ENCODE results near the gene TJP3.

The TJP3 gene

DNA sequence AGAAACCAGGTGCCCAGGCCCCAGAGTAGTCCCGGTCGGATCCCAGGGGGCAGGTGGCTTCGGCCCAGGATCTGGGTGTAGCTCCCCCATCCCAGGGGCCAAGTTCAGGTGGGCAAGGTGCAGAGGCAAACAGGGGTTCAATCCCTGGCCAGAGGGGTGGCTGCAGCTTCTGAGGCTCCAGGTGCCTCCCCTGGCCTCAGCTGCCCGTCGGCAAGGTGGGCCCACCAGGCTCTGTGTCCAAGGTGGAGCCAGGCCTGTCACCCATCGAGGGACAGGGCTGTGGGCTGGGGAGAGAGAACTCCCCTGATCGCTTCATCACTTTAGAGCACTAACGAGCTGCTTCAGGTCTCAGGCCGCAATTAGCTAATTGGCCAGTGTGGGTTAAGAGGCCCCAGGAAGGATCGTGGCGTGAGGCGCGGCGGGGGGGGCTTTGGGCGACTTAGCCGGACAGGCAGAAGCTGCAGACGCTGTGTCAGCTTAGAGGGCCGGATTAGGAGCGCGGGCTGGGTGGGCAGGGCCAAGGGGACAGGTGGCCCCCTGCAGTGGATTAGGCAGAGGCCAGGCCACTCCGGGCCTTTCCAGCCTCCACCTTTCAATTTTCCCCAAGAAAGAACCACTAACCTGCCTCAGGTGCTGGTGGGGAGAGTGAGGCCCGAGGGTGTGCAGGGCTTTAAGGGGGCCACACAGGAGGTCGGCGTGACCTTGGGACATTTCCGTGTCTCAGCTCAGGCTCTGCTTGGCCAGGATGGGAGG lies 66.6 kb downstream of the TJP3 start:
- TF ChIP-seq TCF12 (IDR thresholded peaks at IDR 0.05; ENCODE audit: low read depth): no peak
- TF ChIP-seq TEAD4 (IDR thresholded peaks at IDR 0.05): no peak
- TF ChIP-seq, protein P1, sequence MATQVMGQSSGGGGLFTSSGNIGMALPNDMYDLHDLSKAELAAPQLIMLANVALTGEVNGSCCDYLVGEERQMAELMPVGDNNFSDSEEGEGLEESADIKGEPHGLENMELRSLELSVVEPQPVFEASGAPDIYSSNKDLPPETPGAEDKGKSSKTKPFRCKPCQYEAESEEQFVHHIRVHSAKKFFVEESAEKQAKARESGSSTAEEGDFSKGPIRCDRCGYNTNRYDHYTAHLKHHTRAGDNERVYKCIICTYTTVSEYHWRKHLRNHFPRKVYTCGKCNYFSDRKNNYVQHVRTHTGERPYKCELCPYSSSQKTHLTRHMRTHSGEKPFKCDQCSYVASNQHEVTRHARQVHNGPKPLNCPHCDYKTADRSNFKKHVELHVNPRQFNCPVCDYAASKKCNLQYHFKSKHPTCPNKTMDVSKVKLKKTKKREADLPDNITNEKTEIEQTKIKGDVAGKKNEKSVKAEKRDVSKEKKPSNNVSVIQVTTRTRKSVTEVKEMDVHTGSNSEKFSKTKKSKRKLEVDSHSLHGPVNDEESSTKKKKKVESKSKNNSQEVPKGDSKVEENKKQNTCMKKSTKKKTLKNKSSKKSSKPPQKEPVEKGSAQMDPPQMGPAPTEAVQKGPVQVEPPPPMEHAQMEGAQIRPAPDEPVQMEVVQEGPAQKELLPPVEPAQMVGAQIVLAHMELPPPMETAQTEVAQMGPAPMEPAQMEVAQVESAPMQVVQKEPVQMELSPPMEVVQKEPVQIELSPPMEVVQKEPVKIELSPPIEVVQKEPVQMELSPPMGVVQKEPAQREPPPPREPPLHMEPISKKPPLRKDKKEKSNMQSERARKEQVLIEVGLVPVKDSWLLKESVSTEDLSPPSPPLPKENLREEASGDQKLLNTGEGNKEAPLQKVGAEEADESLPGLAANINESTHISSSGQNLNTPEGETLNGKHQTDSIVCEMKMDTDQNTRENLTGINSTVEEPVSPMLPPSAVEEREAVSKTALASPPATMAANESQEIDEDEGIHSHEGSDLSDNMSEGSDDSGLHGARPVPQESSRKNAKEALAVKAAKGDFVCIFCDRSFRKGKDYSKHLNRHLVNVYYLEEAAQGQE (IDR thresholded peaks at IDR 0.05; ENCODE audit: low read depth): no peak
- no peak for TF ChIP-seq TAF1 (IDR thresholded peaks at IDR 0.05; ENCODE audit: low read depth)
- no peak for TF ChIP-seq YY1 (IDR thresholded peaks at IDR 0.05; ENCODE audit: low read depth)
- no peak for TF ChIP-seq EP300 (IDR thresholded peaks at IDR 0.05; ENCODE audit: borderline replicate concordance)
- TF ChIP-seq CEBPB (IDR thresholded peaks at IDR 0.05): no peak
- no peak for TF ChIP-seq CREB1 (IDR thresholded peaks at IDR 0.05; ENCODE audit: low read depth)
- TF ChIP-seq, protein P2, sequence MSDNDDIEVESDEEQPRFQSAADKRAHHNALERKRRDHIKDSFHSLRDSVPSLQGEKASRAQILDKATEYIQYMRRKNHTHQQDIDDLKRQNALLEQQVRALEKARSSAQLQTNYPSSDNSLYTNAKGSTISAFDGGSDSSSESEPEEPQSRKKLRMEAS (IDR thresholded peaks at IDR 0.05): no peak
- TF ChIP-seq FOXM1 (IDR thresholded peaks at IDR 0.05; ENCODE audit: borderline replicate concordance, low read depth): no peak
- TF ChIP-seq ZBTB7A (IDR thresholded peaks at IDR 0.05; ENCODE audit: low read depth): no peak
- TF ChIP-seq NFIC (IDR thresholded peaks at IDR 0.05): no peak
- TF ChIP-seq, protein P3, sequence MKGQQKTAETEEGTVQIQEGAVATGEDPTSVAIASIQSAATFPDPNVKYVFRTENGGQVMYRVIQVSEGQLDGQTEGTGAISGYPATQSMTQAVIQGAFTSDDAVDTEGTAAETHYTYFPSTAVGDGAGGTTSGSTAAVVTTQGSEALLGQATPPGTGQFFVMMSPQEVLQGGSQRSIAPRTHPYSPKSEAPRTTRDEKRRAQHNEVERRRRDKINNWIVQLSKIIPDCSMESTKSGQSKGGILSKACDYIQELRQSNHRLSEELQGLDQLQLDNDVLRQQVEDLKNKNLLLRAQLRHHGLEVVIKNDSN (IDR thresholded peaks at IDR 0.05): no peak
- no peak for TF ChIP-seq EGR1 (IDR thresholded peaks at IDR 0.05)
- TF ChIP-seq RAD21 (IDR thresholded peaks at IDR 0.05; ENCODE audit: low read depth): no peak

DNA sequence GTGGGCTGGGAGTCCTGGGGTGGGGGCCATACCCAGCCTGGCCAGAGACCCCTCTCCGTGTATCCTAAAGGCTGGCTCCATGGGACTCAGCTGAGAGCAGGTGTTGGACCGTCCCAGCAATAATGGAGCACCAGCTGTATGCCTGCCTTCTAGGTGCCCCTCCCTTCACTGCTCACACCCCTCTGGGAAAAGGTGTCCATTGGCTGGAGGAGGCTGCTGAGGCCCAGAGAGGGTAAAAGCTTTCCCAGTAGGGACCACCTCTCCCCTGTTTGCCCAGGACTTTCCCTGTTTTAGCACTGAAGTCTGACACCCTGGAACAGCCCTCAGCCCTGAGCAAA lies 67.2 kb downstream of the TJP3 start:
- TF ChIP-seq CREB1 (IDR thresholded peaks at IDR 0.05; ENCODE audit: low read depth): no peak
- TF ChIP-seq ZBTB7A (IDR thresholded peaks at IDR 0.05; ENCODE audit: low read depth): no peak
- no peak for TF ChIP-seq EGR1 (IDR thresholded peaks at IDR 0.05)
- TF ChIP-seq, protein P1 (IDR thresholded peaks at IDR 0.05; ENCODE audit: low read depth): no peak
- no peak for TF ChIP-seq TCF12 (IDR thresholded peaks at IDR 0.05; ENCODE audit: low read depth)
- no peak for TF ChIP-seq EP300 (IDR thresholded peaks at IDR 0.05; ENCODE audit: borderline replicate concordance)
- no peak for TF ChIP-seq YY1 (IDR thresholded peaks at IDR 0.05; ENCODE audit: low read depth)
- TF ChIP-seq NFIC (IDR thresholded peaks at IDR 0.05): no peak
- TF ChIP-seq, protein P3 (IDR thresholded peaks at IDR 0.05): no peak
- no peak for TF ChIP-seq TEAD4 (IDR thresholded peaks at IDR 0.05)
- no peak for TF ChIP-seq TAF1 (IDR thresholded peaks at IDR 0.05; ENCODE audit: low read depth)
- no peak for TF ChIP-seq FOXM1 (IDR thresholded peaks at IDR 0.05; ENCODE audit: borderline replicate concordance, low read depth)
- TF ChIP-seq, protein P2 (IDR thresholded peaks at IDR 0.05): no peak

DNA sequence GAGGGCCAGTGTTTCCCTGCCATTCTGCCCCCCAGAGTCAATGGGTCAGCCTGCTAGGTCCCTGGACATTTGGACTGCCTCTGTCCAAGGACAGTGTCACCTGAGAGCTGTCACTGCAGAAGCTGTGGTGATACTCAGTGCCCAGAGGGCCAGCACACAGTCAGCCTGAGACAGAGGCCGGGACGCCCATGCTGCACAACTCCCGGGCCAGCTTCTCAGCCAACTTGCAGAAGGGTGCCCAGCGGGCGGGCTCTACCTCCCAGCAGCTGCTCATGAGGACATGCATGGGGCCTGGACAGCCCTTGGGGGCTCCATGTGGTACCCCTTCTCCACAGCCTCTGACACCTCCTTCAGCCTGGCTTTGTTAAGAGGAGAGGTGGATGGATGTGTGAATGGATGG lies 67.6 kb downstream of the TJP3 start:
- TF ChIP-seq, protein P3 (IDR thresholded peaks at IDR 0.05): no peak
- TF ChIP-seq YY1 (IDR thresholded peaks at IDR 0.05; ENCODE audit: low read depth): no peak
- no peak for TF ChIP-seq CEBPB (IDR thresholded peaks at IDR 0.05)
- no peak for TF ChIP-seq TEAD4 (IDR thresholded peaks at IDR 0.05)
- TF ChIP-seq, protein P2 (IDR thresholded peaks at IDR 0.05): no peak
- TF ChIP-seq ZBTB7A (IDR thresholded peaks at IDR 0.05; ENCODE audit: low read depth): no peak
- no peak for TF ChIP-seq RAD21 (IDR thresholded peaks at IDR 0.05; ENCODE audit: low read depth)
- no peak for TF ChIP-seq EGR1 (IDR thresholded peaks at IDR 0.05)
- TF ChIP-seq FOXM1 (IDR thresholded peaks at IDR 0.05; ENCODE audit: borderline replicate concordance, low read depth): no peak
- TF ChIP-seq, protein P1 (IDR thresholded peaks at IDR 0.05; ENCODE audit: low read depth): no peak
- TF ChIP-seq EP300 (IDR thresholded peaks at IDR 0.05; ENCODE audit: borderline replicate concordance): no peak
- TF ChIP-seq TAF1 (IDR thresholded peaks at IDR 0.05; ENCODE audit: low read depth): no peak
- no peak for TF ChIP-seq TCF12 (IDR thresholded peaks at IDR 0.05; ENCODE audit: low read depth)
- no peak for TF ChIP-seq NFIC (IDR thresholded peaks at IDR 0.05)
